NCI-H82 (cell line): ENCODE data around the gene ORM1.
"Not testable (repeated sequence)": the region's sequence is repeated elsewhere in the genome, so short reads cannot be mapped to it uniquely, and the experiment has no call there.

Experiments
- DNase-seq: peaks from one replicate; lab custom pipeline; 2025; lab: John Stamatoyannopoulos, UW

ORM1 gene

GRCh38 chr9:114322831-114323531 is at the start of gene ORM1:
Gene ORM1 (plus strand): TSS chr9:114323098. CDS start chr9:114323134, 36 bp downstream.
- not testable (repeated sequence) for DNase-seq

GRCh38 chr9:114273461-114273881 is 49.4 kb upstream of the ORM1 start:
- no peak for DNase-seq

GRCh38 chr9:114274217-114274616 is 48.7 kb upstream of the ORM1 start:
- DNase-seq = no peak

GRCh38 chr9:114275246-114276004 is 47.5 kb upstream of the ORM1 start:
- peak; percentile 57 for DNase-seq

- DNase-seq = no peak
Observed at GRCh38 chr9:114276908-114277821, 45.7 kb upstream of the ORM1 start.

GRCh38 chr9:114278356-114278755 is 44.5 kb upstream of the ORM1 start:
- no peak for DNase-seq

GRCh38 chr9:114278881-114279570 is 43.9 kb upstream of the ORM1 start:
- DNase-seq = no peak

- DNase-seq = no peak
Observed at GRCh38 chr9:114279693-114280092, 43.2 kb upstream of the ORM1 start.

- no peak for DNase-seq
Observed at GRCh38 chr9:114280636-114281472, 42.0 kb upstream of the ORM1 start.

- peak; percentile 12 for DNase-seq
Observed at GRCh38 chr9:114281473-114282103, 41.3 kb upstream of the ORM1 start.

- DNase-seq = no peak
Observed at GRCh38 chr9:114282104-114282485, 40.8 kb upstream of the ORM1 start.

GRCh38 chr9:114282507-114282906 is 40.4 kb upstream of the ORM1 start:
- DNase-seq = no peak

GRCh38 chr9:114282926-114283325 is 40.0 kb upstream of the ORM1 start:
- DNase-seq = no peak

- no peak for DNase-seq
Observed at GRCh38 chr9:114283551-114284111, 39.3 kb upstream of the ORM1 start.

GRCh38 chr9:114284316-114285060 is 38.4 kb upstream of the ORM1 start:
- DNase-seq = no peak

- no peak for DNase-seq
Observed at GRCh38 chr9:114285166-114285867, 37.6 kb upstream of the ORM1 start.

GRCh38 chr9:114286146-114286679 is 36.7 kb upstream of the ORM1 start:
- no peak for DNase-seq

- peak; percentile 53 for DNase-seq
Observed at GRCh38 chr9:114287001-114287762, 35.7 kb upstream of the ORM1 start.
